Stromal cell of bone marrow (primary cell): Measurements from ENCODE around the gene MITF.

ENCODE experiments used
- DNase-seq: peaks from one replicate; pipeline ENCODE4 v3.0.0-alpha.2; 2012; ENCODE audit warnings: low read depth

The MITF gene

DNA sequence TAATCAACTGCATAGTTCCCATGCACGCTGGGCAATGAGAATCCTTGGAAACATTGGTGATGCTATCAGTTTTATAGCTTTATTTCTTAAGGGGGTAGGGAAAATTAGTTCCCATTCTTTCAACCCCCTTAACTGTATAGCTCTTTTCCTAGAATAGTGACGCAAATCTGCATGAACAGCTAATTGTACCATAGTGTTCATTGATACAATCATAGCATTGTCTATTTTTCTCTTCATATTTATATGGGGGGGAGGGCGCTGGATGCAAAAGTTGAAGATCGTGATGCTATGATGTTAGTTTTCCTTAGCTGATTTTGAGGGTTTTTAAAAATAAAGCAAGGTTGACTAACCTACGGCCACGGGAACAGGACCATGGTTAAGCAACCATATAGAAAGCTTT lies 227.9 kb downstream of the MITF start:
- DNase-seq: no peak

GRCh38 chr3:69970827-69971226 lies 231.6 kb downstream of the MITF start:
- no peak for DNase-seq

DNA sequence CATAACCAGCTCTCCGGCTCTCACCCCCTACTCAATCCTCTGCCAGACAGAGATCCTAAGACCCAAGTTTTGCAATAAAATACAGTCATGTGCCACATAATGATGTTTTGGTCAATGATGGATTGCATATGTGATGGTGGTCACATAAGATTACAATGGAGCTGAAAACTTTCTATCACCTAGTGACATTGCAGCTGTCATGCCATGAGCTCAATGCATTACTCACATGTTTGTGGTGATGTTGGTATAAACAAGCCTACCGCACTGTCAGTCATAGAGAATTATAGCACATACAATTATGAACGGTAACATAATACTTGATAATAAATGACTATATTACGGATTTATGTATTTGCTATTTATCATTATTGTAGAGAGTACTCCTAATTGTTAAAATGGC lies 233.4 kb downstream of the MITF start:
- no peak for DNase-seq

DNA sequence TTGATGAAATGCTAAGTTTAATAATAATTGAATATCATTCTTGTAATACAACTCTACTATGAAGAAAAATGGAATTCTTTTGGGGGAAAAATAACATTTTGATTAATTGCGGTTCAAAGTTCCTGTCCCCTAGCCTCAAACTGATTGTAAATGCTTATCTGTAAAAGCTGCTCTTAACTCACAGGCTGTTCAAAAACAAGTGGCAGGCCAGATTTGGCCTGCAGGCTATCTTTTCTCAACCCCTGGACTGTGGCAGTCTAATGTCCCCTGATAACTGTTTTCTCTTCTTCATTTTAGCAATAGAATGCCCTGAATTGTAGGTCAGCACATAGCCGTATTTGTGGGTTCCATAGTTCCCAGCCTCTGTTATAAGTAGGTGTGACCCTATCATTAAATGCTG lies 236.8 kb downstream of the MITF start:
- DNase-seq: no peak

GRCh38 chr3:69983546-69984265 lies 244.4 kb downstream of the MITF start:
- DNase-seq: no peak

DNA sequence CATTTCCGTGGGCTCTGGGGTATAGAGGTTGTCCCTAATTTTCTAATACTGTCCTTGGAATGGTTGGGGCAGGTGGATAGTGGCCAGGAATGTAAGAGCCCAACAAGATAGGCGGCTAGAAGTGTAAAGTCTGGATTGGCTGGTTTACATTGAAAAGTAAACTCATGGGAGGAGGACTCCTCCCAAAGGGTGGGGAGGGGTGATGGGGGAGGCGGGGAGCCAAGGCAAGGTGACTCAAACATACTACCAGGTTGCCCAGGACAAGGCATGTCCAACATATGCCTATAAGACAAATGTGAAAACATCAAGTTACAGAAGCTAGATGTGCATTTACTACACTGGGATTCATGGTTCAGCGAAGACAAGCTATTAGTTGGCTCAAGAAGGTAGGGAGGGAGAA lies 246.0 kb downstream of the MITF start:
- no peak for DNase-seq

DNA sequence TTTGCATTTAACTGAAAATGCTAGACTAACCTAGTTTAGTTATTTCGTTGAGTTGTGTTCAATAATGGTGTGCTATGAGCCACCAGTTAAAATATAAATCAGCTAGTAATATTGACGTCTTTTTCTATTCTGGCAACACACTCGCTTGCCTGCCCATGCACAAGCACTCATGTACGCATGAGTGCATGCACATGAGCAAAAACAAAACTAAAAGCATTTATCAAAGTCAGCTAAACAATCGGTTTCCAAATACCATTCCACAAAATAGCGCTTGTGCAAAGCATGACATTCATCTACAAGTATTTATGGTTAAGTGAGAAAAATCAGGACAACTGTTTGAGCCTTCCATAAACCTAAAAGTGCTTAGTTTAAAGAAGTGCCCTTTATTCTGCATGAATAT lies 247.2 kb downstream of the MITF start:
- no peak for DNase-seq

GRCh38 chr3:69987833-69988232 lies 248.6 kb downstream of the MITF start:
- DNase-seq: no peak

- no peak for DNase-seq
These were observed 254.5 kb downstream of the MITF start for GRCh38 chr3:69993757-69994156.

GRCh38 chr3:69994919-69995318 lies 255.7 kb downstream of the MITF start:
- no peak for DNase-seq

DNA sequence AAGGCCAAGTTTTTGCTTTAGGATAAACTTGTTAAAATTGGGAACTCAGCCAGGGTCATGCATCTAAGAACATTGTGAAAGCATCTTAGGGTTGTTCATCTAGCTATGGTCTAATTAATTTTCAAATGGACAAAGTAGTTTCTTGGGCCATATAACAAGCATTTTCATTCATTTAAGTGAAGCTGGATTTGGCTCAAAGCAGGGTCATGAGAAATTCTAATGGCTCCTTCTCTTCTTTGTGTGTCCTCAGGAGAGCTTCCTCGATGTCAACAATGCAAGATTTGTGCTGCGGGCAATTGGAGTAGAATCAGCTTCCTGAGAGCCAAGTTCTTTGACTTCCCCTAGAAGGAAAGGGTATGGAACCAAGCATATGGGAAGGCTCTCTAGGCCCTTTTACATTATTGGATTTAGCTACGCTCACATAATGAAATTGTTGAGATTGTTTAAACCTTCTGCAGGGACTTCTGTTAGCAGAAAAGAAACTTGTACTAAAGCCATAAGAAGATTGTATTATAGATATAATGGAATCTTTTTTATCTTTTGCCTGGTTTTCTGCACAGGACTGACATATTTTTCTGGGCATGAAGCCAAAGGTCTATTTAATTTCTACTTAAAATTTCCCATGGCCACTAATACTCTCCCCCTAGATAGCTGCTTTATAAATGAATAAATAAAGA lies 258.5 kb downstream of the MITF start:
- no peak for DNase-seq

GRCh38 chr3:69998759-69999139 lies 259.5 kb downstream of the MITF start:
- DNase-seq: no peak

DNA sequence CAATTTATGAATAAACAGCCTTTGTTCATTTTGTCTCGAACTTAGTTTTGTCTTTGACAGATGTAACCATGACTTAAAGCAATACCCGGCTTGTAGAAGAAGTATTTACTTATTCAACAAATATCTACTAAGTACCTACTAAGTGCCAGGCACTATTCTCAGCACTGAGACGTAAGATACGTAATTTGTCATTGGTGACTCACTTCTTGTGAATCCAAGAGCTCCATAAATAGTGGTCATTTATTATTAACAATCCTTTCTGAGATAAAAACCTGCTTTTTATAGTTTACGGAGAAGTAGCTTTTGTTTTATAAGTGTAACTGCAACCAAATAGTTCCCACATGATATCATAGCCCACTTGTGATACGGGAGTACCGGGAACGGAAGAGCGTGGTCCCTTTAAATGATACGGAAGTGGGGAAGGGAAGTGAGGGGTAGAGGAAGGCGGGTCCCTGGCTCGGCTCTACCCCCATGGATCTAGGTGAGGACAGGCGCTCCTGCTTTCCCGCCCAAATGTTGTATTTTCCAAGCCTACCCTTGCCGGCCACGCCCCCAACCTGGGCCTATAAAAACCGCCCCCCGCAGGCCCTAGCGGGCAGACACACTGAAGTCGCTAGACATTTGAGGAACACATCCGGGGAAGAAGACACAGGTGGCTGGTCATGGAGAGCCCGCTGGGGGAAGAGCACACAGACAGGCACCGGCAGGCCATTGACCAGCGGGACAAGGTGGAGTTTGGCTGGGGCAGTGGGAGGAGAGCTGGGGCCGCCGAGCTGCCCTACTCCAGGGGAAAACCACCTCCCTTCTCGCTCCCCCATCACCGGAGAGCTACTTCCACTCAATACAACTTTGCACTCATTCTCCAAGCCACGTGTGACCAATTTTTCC lies 260.1 kb downstream of the MITF start, which contains the start of gene SAMMSON:
Gene SAMMSON, plus strand, starts transcription at position 594 of the 888 bp plus-strand sequence.
- no peak for DNase-seq

DNA sequence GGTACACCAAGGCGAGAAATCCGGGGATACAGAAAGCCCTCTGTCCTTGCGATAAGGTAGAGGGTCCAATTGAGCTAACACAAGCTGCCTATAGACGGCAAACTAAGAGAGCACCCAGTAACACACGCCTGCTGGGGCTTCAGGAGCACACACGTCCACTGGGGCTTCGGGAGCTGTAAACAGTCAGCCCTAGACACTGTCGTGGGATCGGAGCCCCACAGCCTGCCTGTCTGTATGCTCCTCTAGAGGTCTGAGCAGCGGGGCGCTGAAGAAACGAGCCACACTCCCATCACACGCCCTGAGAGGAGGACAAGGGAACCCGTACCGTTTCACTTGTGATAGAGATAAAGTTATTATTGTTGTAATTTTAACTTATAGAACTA lies 260.8 kb downstream of the MITF start:
- no peak for DNase-seq

- DNase-seq: no peak
These were observed 261.4 kb downstream of the MITF start for GRCh38 chr3:70000563-70001081.

DNA sequence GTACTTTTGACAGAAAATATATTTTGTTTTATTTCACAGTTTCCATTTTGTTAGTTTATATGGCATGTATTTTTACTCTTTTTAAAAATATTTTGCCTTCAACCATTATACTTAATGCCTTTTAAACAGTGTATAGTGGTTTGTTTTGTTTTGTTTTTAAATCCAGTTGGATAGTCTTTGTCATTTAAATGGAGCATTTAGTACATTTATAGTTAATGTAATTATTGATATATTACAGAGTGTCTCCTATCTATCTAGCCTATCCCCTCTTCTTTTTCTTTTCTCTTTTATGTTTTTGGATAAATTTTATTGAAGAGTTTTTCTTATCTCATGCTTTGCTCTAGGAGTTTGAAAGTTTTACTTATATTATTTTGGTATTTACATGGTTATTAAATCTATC lies 263.9 kb downstream of the MITF start:
- DNase-seq: no peak

GRCh38 chr3:70006089-70006488 lies 266.8 kb downstream of the MITF start:
- DNase-seq: no peak

DNA sequence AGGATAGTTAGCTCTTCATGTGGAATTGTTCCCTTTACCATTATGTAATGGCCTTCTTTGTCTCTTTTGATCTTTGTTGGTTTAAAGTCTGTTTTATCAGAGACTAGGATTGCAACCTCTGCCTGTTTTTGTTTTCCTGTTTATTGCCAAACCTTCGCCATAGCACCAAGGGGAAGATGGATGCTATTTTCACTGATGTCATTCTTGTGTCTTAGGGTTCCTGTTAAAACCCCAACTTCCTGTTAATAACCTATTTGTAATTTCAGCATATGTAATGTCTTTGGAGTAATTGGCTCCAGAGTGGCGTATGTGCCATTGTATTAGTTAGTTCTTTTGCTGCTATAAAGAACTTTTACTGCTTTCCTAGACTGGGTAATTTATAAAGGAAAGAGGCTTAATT lies 271.1 kb downstream of the MITF start:
- no peak for DNase-seq

DNA sequence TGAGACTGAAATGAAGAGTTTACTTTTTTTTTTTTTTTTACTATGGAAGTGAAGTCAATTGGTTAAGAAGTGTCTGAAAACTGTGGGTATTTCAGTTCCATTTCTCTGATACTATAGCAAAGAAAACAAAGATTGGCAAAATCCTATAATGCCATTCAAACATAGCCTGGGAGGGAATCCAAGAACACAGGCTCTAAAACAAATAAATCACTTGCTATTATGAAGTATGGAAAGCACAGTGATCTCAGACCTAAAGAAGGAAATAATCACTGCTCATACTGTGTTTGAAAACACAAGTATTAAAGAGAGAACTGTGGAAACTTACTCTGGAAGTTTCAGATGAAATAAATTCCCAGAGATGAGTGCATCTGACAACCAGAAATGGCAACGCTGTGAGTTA lies 272.3 kb downstream of the MITF start:
- DNase-seq: no peak
